GM23338 (cell line): ENCODE data around the gene PTPRN2. TPM values are rescaled to one million over a fixed set of nuclear protein-coding genes. Genes with fewer than 3 reads are reported as not detected.

ENCODE experiments used
- ATAC-seq: fragments of 200-7000 bp; cut with Tn5 transposase; 3 replicates; pipeline ENCODE4 v1.9.1; 2020
- DNase-seq: peaks from one replicate; pipeline ENCODE4 v3.0.0-alpha.2; 2015; ENCODE audit warnings: low spot score
- H2AFZ ChIP-seq: fragments of 200-600 bp; sonication (generic); 2 replicates; pipeline ENCODE4 v1.8.0; 2016; ENCODE audit warnings: antibody characterized with exemption, mild to moderate bottlenecking, moderate library complexity
- H3F3A ChIP-seq: fragments of 200-600 bp; sonication (generic); replicated peaks from 2 replicates; pipeline ENCODE4 v1.8.0; 2017; ENCODE audit warnings: antibody characterized with exemption, mixed run types, low read depth
- H3K27ac ChIP-seq: fragments of 200-600 bp; sonication (generic); 2 replicates; pipeline ENCODE4 v1.6.1; 2016; ENCODE audit warnings: low read depth
- H3K27me3 ChIP-seq: fragments of 200-600 bp; sonication (generic); 2 replicates; pipeline ENCODE4 v1.8.0; 2016; ENCODE audit warnings: mild to moderate bottlenecking, mixed run types, moderate library complexity; ENCODE audit not compliant: insufficient read depth
- H3K36me3 ChIP-seq: fragments of 200-600 bp; sonication (generic); 2 replicates; pipeline ENCODE4 v1.8.0; 2016; ENCODE audit warnings: mild to moderate bottlenecking; ENCODE audit not compliant: insufficient read depth
- H3K4me1 ChIP-seq: fragments of 200-600 bp; sonication (generic); 2 replicates; pipeline ENCODE4 v1.8.0; 2016; ENCODE audit warnings: mild to moderate bottlenecking, moderate library complexity; ENCODE audit not compliant: insufficient read depth
- H3K4me2 ChIP-seq: fragments of 200-600 bp; sonication (generic); 2 replicates; pipeline ENCODE4 v1.7.1; 2017; ENCODE audit warnings: mixed run types
- H3K4me3 ChIP-seq: fragments of 200-600 bp; sonication (generic); 2 replicates; pipeline ENCODE4 v1.6.1; 2016; ENCODE audit warnings: mixed run types
- H3K79me2 ChIP-seq: fragments of 200-600 bp; sonication (generic); replicated peaks from 2 replicates; pipeline ENCODE4 v1.8.0; 2017; ENCODE audit warnings: mild to moderate bottlenecking; ENCODE audit not compliant: insufficient read depth
- H3K9me2 ChIP-seq: fragments of 200-600 bp; sonication (generic); 2 replicates; pipeline ENCODE4 v1.8.0; 2017; ENCODE audit not compliant: insufficient read depth
- H4K20me1 ChIP-seq: fragments of 200-600 bp; sonication (generic); replicated peaks from 2 replicates; pipeline ENCODE4 v1.8.0; 2017; ENCODE audit warnings: mild to moderate bottlenecking; ENCODE audit not compliant: insufficient read depth
- H3K27ac Mint-ChIP-seq: 2 replicates; pipeline ENCODE4 v1.8.0; 2020; ENCODE audit warnings: inconsistent platforms, mild to moderate bottlenecking, moderate library complexity, mixed read lengths
- H3K27me3 Mint-ChIP-seq: 3 replicates; pipeline ENCODE4 v1.8.0; 2022; ENCODE audit warnings: low read depth, mild to moderate bottlenecking, moderate library complexity, mixed read lengths, inconsistent platforms; ENCODE audit not compliant: insufficient read depth, poor library complexity
- H3K36me3 Mint-ChIP-seq: 3 replicates; pipeline ENCODE4 v1.8.0; 2021; ENCODE audit warnings: low read depth, mild to moderate bottlenecking, inconsistent platforms, moderate library complexity, mixed read lengths
- H3K4me1 Mint-ChIP-seq: 3 replicates; pipeline ENCODE4 v1.8.0; 2020; ENCODE audit warnings: mild to moderate bottlenecking, inconsistent platforms, mixed read lengths
- H3K4me3 Mint-ChIP-seq: 3 replicates; pipeline ENCODE4 v1.8.0; 2021; ENCODE audit warnings: moderate library complexity, mild to moderate bottlenecking, inconsistent platforms, mixed read lengths
- H3K9me3 Mint-ChIP-seq: 3 replicates; pipeline ENCODE4 v1.8.0; 2020; ENCODE audit warnings: moderate library complexity, mild to moderate bottlenecking, inconsistent platforms, mixed read lengths
- CREB1 ChIP-seq: fragments of 250-450 bp; sonication (Bioruptor Pico); IDR thresholded peaks from 2 replicates; pipeline ENCODE4 v1.5.0; 2020; ENCODE audit warnings: low read depth, mild to moderate bottlenecking, moderate library complexity
- EZH2 ChIP-seq: fragments of 200-600 bp; sonication (generic); IDR thresholded peaks from one replicate; pipeline ENCODE4 v1.8.0; 2017; ENCODE audit warnings: antibody characterized with exemption, mild to moderate bottlenecking, low read depth; ENCODE audit not compliant: unreplicated experiment
- EZH2phosphoT487 ChIP-seq: fragments of 200-600 bp; sonication (generic); IDR thresholded peaks from one replicate; pipeline ENCODE4 v1.8.1; 2018; ENCODE audit warnings: antibody characterized with exemption; ENCODE audit not compliant: unreplicated experiment
- JUNB ChIP-seq: IDR thresholded peaks from one replicate; pipeline ENCODE4 v1.6.1; 2016; ENCODE audit warnings: antibody characterized with exemption; ENCODE audit not compliant: unreplicated experiment
- NANOG ChIP-seq: IDR thresholded peaks from 2 replicates; pipeline ENCODE4 v1.6.1; 2016; ENCODE audit warnings: antibody characterized with exemption, borderline replicate concordance
- POLR2AphosphoS5 ChIP-seq: IDR thresholded peaks from 2 replicates; pipeline ENCODE4 v1.6.1; 2016; ENCODE audit warnings: antibody characterized with exemption, low read depth
- STAT1 ChIP-seq: IDR thresholded peaks from one replicate; pipeline ENCODE4 v1.6.1; 2016; ENCODE audit warnings: antibody characterized with exemption; ENCODE audit not compliant: unreplicated experiment
- ZNF114 ChIP-seq: fragments of 250-450 bp; sonication (Bioruptor Pico); IDR thresholded peaks from 2 replicates; pipeline ENCODE4 v1.5.0; 2020; ENCODE audit warnings: mild to moderate bottlenecking, moderate library complexity
- ZNF331 ChIP-seq: fragments of 250-450 bp; sonication (Bioruptor Pico); IDR thresholded peaks from 2 replicates; pipeline ENCODE4 v1.5.0; 2020; ENCODE audit warnings: low read depth, mild to moderate bottlenecking, moderate library complexity
- polyA plus RNA-seq: library from polyadenylated mRNA; unstranded; fragments of >200 nt; fragmentation: Nextera tagmentation; extraction: Ambion mirVana; gene quantifications from 2 replicates; pipeline ENCODE4 v1.2.1, GENCODE V29; 2016
- total RNA-seq: library from RNA; depleted of rRNA; stranded (reverse); fragments of >200 nt; shearing (Covaris generic); gene quantifications from 2 replicates; pipeline ENCODE4 v1.2.3, GENCODE V29; 2014
- TF ChIP-seq, protein P1 (sequence below): IDR thresholded peaks from 2 replicates; pipeline ENCODE4 v1.6.1; 2016; ENCODE audit warnings: antibody characterized with exemption
- TF ChIP-seq, protein P2 (sequence below), 2 experiments: fragments of 200-600 bp in 1 of 2; sonication (generic) in 1 of 2; conservative IDR thresholded peaks; 2 replicates each; pipeline versions ENCODE4 v1.5.1 to v1.6.1; 2016 to 2017; ENCODE audit warnings: antibody characterized with exemption in 2 of 2, low read depth in 2 of 2, mild to moderate bottlenecking in 2 of 2, moderate library complexity in 1 of 2
- TF ChIP-seq, protein P3 (sequence below): IDR thresholded peaks from one replicate; pipeline ENCODE4 v1.6.1; 2018; ENCODE audit warnings: antibody characterized with exemption; ENCODE audit not compliant: unreplicated experiment
- TF ChIP-seq, protein P4 (sequence below): fragments of 250-450 bp; sonication (Bioruptor Pico); IDR thresholded peaks from 2 replicates; pipeline ENCODE4 v1.5.0; 2020; ENCODE audit warnings: mild to moderate bottlenecking, moderate library complexity

The PTPRN2 gene
- total and polyA plus RNA-seq, 2 experiments from 2014 or later: 0.87 to 4.0 TPM

DNA sequence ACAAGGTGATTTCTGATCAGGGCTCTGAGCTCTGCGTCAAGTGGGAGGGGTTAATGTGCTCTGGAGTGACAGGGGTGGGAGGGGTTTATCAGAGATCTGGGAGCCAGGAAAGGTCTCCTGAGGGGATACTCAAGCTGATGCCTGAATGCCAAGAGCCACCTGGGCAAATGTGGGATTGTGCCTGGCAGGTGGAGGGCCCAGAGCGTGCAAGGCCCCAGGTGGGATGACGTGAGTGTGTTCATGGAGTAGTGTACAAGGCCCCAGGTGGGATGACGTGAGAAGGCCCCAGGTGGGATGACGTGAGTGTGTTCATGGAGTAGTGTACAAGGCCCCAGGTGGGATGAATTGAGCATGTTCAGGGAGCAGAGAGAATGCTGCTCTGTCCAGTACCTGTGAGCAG lies 610.3 kb downstream of the PTPRN2 start:
- Mint-ChIP-seq H3K4me3 (no peak overlapping the region), H3K36me3 (peaks cover 44% of the 10 kb centered on the region), H3K27ac (no peak overlapping the region), H3K27me3 (peaks cover 8% of the 10 kb centered on the region), H3K4me1 (no peaks in the 10 kb centered on the region), H3K9me3 (peaks cover 96% of the 10 kb centered on the region; the same call in 2 of the 3 replicates)
- TF ChIP-seq NANOG: no peak
- TF ChIP-seq CREB1: no peak
- no peak for TF ChIP-seq STAT1
- no peak for TF ChIP-seq ZNF114
- TF ChIP-seq, protein P1, sequence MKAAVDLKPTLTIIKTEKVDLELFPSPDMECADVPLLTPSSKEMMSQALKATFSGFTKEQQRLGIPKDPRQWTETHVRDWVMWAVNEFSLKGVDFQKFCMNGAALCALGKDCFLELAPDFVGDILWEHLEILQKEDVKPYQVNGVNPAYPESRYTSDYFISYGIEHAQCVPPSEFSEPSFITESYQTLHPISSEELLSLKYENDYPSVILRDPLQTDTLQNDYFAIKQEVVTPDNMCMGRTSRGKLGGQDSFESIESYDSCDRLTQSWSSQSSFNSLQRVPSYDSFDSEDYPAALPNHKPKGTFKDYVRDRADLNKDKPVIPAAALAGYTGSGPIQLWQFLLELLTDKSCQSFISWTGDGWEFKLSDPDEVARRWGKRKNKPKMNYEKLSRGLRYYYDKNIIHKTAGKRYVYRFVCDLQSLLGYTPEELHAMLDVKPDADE: no peak
- no peak for TF ChIP-seq ZNF331 (CRISPR knock-in tag)
- TF ChIP-seq JUNB: no peak
- no peak for TF ChIP-seq EZH2phosphoT487
- TF ChIP-seq EZH2: no peak
- TF ChIP-seq, protein P2, sequence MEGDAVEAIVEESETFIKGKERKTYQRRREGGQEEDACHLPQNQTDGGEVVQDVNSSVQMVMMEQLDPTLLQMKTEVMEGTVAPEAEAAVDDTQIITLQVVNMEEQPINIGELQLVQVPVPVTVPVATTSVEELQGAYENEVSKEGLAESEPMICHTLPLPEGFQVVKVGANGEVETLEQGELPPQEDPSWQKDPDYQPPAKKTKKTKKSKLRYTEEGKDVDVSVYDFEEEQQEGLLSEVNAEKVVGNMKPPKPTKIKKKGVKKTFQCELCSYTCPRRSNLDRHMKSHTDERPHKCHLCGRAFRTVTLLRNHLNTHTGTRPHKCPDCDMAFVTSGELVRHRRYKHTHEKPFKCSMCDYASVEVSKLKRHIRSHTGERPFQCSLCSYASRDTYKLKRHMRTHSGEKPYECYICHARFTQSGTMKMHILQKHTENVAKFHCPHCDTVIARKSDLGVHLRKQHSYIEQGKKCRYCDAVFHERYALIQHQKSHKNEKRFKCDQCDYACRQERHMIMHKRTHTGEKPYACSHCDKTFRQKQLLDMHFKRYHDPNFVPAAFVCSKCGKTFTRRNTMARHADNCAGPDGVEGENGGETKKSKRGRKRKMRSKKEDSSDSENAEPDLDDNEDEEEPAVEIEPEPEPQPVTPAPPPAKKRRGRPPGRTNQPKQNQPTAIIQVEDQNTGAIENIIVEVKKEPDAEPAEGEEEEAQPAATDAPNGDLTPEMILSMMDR (conservative IDR thresholded peaks at IDR 0.05; ENCODE audit: low read depth in 2 of 2): no peak
- TF ChIP-seq, protein P3, sequence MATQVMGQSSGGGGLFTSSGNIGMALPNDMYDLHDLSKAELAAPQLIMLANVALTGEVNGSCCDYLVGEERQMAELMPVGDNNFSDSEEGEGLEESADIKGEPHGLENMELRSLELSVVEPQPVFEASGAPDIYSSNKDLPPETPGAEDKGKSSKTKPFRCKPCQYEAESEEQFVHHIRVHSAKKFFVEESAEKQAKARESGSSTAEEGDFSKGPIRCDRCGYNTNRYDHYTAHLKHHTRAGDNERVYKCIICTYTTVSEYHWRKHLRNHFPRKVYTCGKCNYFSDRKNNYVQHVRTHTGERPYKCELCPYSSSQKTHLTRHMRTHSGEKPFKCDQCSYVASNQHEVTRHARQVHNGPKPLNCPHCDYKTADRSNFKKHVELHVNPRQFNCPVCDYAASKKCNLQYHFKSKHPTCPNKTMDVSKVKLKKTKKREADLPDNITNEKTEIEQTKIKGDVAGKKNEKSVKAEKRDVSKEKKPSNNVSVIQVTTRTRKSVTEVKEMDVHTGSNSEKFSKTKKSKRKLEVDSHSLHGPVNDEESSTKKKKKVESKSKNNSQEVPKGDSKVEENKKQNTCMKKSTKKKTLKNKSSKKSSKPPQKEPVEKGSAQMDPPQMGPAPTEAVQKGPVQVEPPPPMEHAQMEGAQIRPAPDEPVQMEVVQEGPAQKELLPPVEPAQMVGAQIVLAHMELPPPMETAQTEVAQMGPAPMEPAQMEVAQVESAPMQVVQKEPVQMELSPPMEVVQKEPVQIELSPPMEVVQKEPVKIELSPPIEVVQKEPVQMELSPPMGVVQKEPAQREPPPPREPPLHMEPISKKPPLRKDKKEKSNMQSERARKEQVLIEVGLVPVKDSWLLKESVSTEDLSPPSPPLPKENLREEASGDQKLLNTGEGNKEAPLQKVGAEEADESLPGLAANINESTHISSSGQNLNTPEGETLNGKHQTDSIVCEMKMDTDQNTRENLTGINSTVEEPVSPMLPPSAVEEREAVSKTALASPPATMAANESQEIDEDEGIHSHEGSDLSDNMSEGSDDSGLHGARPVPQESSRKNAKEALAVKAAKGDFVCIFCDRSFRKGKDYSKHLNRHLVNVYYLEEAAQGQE: no peak
- TF ChIP-seq, protein P4, sequence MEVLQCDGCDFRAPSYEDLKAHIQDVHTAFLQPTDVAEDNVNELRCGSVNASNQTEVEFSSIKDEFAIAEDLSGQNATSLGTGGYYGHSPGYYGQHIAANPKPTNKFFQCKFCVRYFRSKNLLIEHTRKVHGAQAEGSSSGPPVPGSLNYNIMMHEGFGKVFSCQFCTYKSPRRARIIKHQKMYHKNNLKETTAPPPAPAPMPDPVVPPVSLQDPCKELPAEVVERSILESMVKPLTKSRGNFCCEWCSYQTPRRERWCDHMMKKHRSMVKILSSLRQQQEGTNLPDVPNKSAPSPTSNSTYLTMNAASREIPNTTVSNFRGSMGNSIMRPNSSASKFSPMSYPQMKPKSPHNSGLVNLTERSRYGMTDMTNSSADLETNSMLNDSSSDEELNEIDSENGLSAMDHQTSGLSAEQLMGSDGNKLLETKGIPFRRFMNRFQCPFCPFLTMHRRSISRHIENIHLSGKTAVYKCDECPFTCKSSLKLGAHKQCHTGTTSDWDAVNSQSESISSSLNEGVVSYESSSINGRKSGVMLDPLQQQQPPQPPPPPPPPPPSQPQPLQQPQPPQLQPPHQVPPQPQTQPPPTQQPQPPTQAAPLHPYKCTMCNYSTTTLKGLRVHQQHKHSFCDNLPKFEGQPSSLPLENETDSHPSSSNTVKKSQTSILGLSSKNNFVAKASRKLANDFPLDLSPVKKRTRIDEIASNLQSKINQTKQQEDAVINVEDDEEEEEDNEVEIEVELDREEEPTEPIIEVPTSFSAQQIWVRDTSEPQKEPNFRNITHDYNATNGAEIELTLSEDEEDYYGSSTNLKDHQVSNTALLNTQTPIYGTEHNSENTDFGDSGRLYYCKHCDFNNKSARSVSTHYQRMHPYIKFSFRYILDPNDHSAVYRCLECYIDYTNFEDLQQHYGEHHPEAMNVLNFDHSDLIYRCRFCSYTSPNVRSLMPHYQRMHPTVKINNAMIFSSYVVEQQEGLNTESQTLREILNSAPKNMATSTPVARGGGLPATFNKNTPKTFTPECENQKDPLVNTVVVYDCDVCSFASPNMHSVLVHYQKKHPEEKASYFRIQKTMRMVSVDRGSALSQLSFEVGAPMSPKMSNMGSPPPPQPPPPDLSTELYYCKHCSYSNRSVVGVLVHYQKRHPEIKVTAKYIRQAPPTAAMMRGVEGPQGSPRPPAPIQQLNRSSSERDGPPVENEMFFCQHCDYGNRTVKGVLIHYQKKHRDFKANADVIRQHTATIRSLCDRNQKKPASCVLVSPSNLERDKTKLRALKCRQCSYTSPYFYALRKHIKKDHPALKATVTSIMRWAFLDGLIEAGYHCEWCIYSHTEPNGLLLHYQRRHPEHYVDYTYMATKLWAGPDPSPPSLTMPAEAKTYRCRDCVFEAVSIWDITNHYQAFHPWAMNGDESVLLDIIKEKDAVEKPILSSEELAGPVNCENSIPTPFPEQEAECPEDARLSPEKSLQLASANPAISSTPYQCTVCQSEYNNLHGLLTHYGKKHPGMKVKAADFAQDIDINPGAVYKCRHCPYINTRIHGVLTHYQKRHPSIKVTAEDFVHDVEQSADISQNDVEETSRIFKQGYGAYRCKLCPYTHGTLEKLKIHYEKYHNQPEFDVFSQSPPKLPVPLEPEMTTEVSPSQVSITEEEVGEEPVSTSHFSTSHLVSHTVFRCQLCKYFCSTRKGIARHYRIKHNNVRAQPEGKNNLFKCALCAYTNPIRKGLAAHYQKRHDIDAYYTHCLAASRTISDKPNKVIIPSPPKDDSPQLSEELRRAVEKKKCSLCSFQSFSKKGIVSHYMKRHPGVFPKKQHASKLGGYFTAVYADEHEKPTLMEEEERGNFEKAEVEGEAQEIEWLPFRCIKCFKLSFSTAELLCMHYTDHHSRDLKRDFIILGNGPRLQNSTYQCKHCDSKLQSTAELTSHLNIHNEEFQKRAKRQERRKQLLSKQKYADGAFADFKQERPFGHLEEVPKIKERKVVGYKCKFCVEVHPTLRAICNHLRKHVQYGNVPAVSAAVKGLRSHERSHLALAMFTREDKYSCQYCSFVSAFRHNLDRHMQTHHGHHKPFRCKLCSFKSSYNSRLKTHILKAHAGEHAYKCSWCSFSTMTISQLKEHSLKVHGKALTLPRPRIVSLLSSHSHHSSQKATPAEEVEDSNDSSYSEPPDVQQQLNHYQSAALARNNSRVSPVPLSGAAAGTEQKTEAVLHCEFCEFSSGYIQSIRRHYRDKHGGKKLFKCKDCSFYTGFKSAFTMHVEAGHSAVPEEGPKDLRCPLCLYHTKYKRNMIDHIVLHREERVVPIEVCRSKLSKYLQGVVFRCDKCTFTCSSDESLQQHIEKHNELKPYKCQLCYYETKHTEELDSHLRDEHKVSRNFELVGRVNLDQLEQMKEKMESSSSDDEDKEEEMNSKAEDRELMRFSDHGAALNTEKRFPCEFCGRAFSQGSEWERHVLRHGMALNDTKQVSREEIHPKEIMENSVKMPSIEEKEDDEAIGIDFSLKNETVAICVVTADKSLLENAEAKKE (CRISPR knock-in tag): no peak
- no peak for TF ChIP-seq POLR2AphosphoS5
- Histone ChIP-seq H3K4me3 (no peak overlapping the region), H2AFZ (no peak overlapping the region), H3K79me2 (no peaks in the 10 kb centered on the region), H3K4me1 (no peaks in the 10 kb centered on the region), H4K20me1 (no peaks in the 10 kb centered on the region), H3K36me3 (peaks cover 8% of the 10 kb centered on the region; the same call in 1 of the 2 replicates), H3K4me2 (no peak overlapping the region), H3K27me3 (no peaks in the 10 kb centered on the region), H3F3A (no peaks in the 10 kb centered on the region), H3K9me2 (no peaks in the 10 kb centered on the region), H3K27ac (no peak overlapping the region)
- ATAC-seq (no peak), DNase-seq (no peak)
